Measurements from ENCODE around the gene MANEAL. TPM values are rescaled to one million over a fixed set of nuclear protein-coding genes. Genes with fewer than 3 reads are reported as not detected.
"Not testable (repeated sequence)": the region's sequence is repeated elsewhere in the genome, so short reads cannot be mapped to it uniquely, and the experiment has no call there.

Gene MANEAL
- polyA plus RNA-seq, 3 donors: 0.24 to 0.56 TPM; not detected in 1

DNA sequence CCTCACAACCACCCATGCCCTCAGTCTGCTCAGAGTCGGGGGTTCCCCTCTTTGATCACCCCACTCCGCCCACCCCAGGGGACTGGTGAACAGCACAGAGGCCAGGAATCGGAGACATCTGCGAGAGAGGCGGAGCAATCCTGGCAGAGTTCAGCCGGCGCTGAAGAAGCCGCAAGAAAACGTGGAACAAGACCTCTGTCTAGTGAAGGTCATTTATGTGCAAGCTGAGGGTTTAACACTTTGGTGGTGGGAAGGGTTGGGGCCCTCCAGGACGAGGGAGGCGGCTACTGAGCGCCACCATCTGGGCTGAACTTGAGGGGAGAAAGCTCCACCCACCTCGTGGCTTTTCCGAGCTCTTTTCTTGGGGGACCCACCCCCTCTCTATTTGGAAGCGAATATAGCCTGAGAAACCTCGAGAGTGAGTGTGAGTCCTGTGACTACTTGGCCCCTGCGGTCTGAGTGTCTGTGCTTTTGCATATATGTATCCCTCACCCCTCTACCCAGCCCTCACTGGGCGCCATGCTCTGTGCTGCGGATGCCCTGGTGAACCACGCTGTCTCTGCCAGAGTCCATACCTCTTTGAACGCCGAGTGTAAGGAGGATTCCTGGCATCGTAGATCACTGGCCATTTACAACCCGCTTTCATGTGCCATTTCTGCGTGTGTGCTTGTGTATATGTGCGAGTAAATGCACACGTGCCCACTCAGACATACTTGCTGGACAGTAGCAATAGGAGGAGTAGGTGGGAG is 27.6 kb upstream of the MANEAL start:
- H2AFZ ChIP-seq (ENCODE audit: insufficient read depth, low read depth, low read length, poor library complexity, severe bottlenecking): no peak overlapping the region
- no peaks in the 10 kb centered on the region for H4K20me1 ChIP-seq (ENCODE audit: insufficient read depth, low read length)
- H3K36me3 ChIP-seq (replicated peaks in 1 of 2; ENCODE audit: control insufficient read depth in 1 of 2, insufficient read depth in 2 of 2, low read length in 2 of 2): no peaks in the 10 kb centered on the region
- no peaks in the 10 kb centered on the region for H3K79me2 ChIP-seq (ENCODE audit: insufficient read depth, low read length)
- H3K4me1 Mint-ChIP-seq: peaks cover 5% of the 10 kb centered on the region
- no peak for DNase-seq
- TF ChIP-seq, protein P1, sequence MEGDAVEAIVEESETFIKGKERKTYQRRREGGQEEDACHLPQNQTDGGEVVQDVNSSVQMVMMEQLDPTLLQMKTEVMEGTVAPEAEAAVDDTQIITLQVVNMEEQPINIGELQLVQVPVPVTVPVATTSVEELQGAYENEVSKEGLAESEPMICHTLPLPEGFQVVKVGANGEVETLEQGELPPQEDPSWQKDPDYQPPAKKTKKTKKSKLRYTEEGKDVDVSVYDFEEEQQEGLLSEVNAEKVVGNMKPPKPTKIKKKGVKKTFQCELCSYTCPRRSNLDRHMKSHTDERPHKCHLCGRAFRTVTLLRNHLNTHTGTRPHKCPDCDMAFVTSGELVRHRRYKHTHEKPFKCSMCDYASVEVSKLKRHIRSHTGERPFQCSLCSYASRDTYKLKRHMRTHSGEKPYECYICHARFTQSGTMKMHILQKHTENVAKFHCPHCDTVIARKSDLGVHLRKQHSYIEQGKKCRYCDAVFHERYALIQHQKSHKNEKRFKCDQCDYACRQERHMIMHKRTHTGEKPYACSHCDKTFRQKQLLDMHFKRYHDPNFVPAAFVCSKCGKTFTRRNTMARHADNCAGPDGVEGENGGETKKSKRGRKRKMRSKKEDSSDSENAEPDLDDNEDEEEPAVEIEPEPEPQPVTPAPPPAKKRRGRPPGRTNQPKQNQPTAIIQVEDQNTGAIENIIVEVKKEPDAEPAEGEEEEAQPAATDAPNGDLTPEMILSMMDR (IDR thresholded peaks at IDR 0.05): no peak
- H3K27ac ChIP-seq (ENCODE audit: low read depth in 1 of 2, low read length in 2 of 2): no peak overlapping the region
- 9% methylated on average over 11 of the region's 27 CpGs for WGBS (ENCODE audit: insufficient coverage)
- peak overlapping the region in 1 of 2 donors; percentile 64 for H3K4me3 Mint-ChIP-seq
- peaks cover 0 to 5% of the 10 kb centered on the region in 2 donors for H3K36me3 Mint-ChIP-seq
- H3K4me2 ChIP-seq (replicated peaks; ENCODE audit: extremely low read depth, low read length, poor library complexity, severe bottlenecking): no peak overlapping the region
- peaks cover 72 to 96% (median 78%) of the 10 kb centered on the region in 3 donors for H3K27me3 Mint-ChIP-seq (ENCODE audit: low read depth in 3 of 3)
- H3K9me3 ChIP-seq (replicated peaks in 1 of 2; ENCODE audit: control insufficient read depth in 1 of 2, insufficient read depth in 1 of 2, low read length in 2 of 2): peaks cover 0 to 29% of the 10 kb centered on the region in 2 donors
- intact Hi-C loops (cut with micrococcal nuclease): no loop called here
- H3K9me3 Mint-ChIP-seq: peaks cover 8 to 32% (median 13%) of the 10 kb centered on the region in 7 donors
- H3K27ac Mint-ChIP-seq: no peak overlapping the region
- no peak overlapping the region for H3K9ac ChIP-seq (ENCODE audit: insufficient read depth, low read length, poor library complexity, severe bottlenecking)
- no peaks in the 10 kb centered on the region for H3K4me1 ChIP-seq (ENCODE audit: control insufficient read depth in 1 of 2, insufficient read depth in 2 of 2, low read length in 2 of 2)
- H3K27me3 ChIP-seq (ENCODE audit: control insufficient read depth in 2 of 2, insufficient read depth in 2 of 2, low read length in 2 of 2): peaks cover 49 to 86% of the 10 kb centered on the region in 2 donors
- no peak overlapping the region for H3K4me3 ChIP-seq (replicated peaks in 1 of 3; ENCODE audit: low read depth in 2 of 3, low read length in 3 of 3)

DNA sequence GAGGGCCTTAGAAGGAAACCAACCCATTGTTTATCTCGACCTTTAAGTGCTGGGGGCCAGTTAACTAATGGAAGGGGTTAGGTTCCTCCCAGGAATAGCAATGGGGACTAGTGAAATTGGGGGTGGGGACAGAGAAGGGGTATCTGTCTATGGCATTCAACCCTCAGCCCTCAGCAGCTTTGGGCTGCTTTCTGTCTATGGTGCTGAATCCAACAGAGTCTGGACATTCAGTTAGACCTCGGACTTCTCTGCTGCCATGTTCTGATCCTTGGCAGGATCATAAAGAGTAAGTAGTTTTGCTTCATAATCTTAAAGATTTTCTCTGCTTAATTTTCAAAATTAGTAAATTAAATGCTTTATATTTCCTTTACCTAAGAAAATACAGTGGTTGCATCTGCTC is 26.2 kb upstream of the MANEAL start:
- Histone ChIP-seq H3K27ac (ENCODE audit: low read depth in 1 of 2, low read length in 2 of 2) (no peak overlapping the region), H3K79me2 (ENCODE audit: insufficient read depth, low read length) (no peaks in the 10 kb centered on the region), H3K4me2 (replicated peaks; ENCODE audit: extremely low read depth, low read length, poor library complexity, severe bottlenecking) (no peak overlapping the region), H2AFZ (ENCODE audit: insufficient read depth, low read depth, low read length, poor library complexity, severe bottlenecking) (no peak overlapping the region), H3K36me3 (replicated peaks in 1 of 2; ENCODE audit: control insufficient read depth in 1 of 2, insufficient read depth in 2 of 2, low read length in 2 of 2) (no peaks in the 10 kb centered on the region), H4K20me1 (ENCODE audit: insufficient read depth, low read length) (no peaks in the 10 kb centered on the region), H3K27me3 (ENCODE audit: control insufficient read depth in 2 of 2, insufficient read depth in 2 of 2, low read length in 2 of 2) (peaks cover 49 to 74% of the 10 kb centered on the region in 2 donors), H3K9me3 (replicated peaks in 1 of 2; ENCODE audit: control insufficient read depth in 1 of 2, insufficient read depth in 1 of 2, low read length in 2 of 2) (peaks cover 0 to 29% of the 10 kb centered on the region in 2 donors), H3K4me1 (ENCODE audit: control insufficient read depth in 1 of 2, insufficient read depth in 2 of 2, low read length in 2 of 2) (no peaks in the 10 kb centered on the region), H3K4me3 (replicated peaks in 1 of 3; ENCODE audit: low read depth in 2 of 3, low read length in 3 of 3) (no peak overlapping the region), H3K9ac (ENCODE audit: insufficient read depth, low read length, poor library complexity, severe bottlenecking) (no peak overlapping the region)
- Mint-ChIP-seq H3K4me1 (peaks cover 5% of the 10 kb centered on the region), H3K9me3 (peaks cover 8 to 32% (median 13%) of the 10 kb centered on the region in 7 donors), H3K4me3 (no peak overlapping the region), H3K27ac (no peak overlapping the region), H3K36me3 (peaks cover 0 to 5% of the 10 kb centered on the region in 2 donors), H3K27me3 (ENCODE audit: low read depth in 3 of 3) (peaks cover 61 to 85% (median 68%) of the 10 kb centered on the region in 3 donors)
- no peak for DNase-seq
- WGBS (ENCODE audit: insufficient coverage): no CpG with 5 or more reads among the region's 2 CpGs
- intact Hi-C loops (cut with micrococcal nuclease): no loop called here
- TF ChIP-seq, protein P1 (IDR thresholded peaks at IDR 0.05): no peak

DNA sequence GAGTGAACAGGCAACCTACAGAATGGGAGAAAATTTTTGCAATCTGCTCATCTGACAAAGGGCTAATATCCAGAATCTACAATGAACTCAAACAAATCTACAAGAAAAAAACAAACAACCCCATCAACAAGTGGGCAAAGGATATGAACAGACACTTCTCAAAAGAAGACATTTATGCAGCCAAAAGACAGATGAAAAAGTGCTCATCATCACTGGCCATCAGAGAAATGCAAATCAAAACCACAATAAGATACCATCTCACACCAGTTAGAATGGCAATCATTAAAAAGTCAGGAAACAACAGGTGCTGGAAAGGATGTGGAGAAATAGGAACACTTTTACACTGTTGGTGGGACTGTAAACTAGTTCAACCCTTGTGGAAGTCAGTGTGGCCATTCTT is 22.2 kb upstream of the MANEAL start:
- Mint-ChIP-seq H3K27me3 (ENCODE audit: low read depth in 3 of 3) (peaks cover 23 to 57% (median 38%) of the 10 kb centered on the region in 3 donors), H3K9me3 (peaks cover 0 to 16% (median 3%) of the 10 kb centered on the region in 7 donors)
- H3K4me1 ChIP-seq (ENCODE audit: control insufficient read depth in 1 of 2, insufficient read depth in 2 of 2, low read length in 2 of 2); H3K27ac Mint-ChIP-seq; H2AFZ ChIP-seq (ENCODE audit: insufficient read depth, low read depth, low read length, poor library complexity, severe bottlenecking); H3K79me2 ChIP-seq (ENCODE audit: insufficient read depth, low read length); H3K36me3 Mint-ChIP-seq; H3K4me3 ChIP-seq (replicated peaks in 1 of 3; ENCODE audit: low read depth in 2 of 3, low read length in 3 of 3); H3K9me3 ChIP-seq (replicated peaks in 1 of 2; ENCODE audit: control insufficient read depth in 1 of 2, insufficient read depth in 1 of 2, low read length in 2 of 2); H3K27ac ChIP-seq (ENCODE audit: low read depth in 1 of 2, low read length in 2 of 2); H3K9ac ChIP-seq (ENCODE audit: insufficient read depth, low read length, poor library complexity, severe bottlenecking); H3K4me2 ChIP-seq (replicated peaks; ENCODE audit: extremely low read depth, low read length, poor library complexity, severe bottlenecking); intact Hi-C loops (cut with micrococcal nuclease); H4K20me1 ChIP-seq (ENCODE audit: insufficient read depth, low read length); DNase-seq; H3K36me3 ChIP-seq (replicated peaks in 1 of 2; ENCODE audit: control insufficient read depth in 1 of 2, insufficient read depth in 2 of 2, low read length in 2 of 2); H3K4me3 Mint-ChIP-seq; H3K4me1 Mint-ChIP-seq: not testable (repeated sequence)
- H3K27me3 ChIP-seq (ENCODE audit: control insufficient read depth in 2 of 2, insufficient read depth in 2 of 2, low read length in 2 of 2): peaks cover 22 to 35% of the 10 kb centered on the region in 2 donors
